NCI-H1092 treated with DMSO at 0.1 percent for 48 hours (cell line): Measurements from ENCODE around the gene PSMB7.

ENCODE experiments used
- DNase-seq: peaks from one replicate; lab custom pipeline; 2025; lab: John Stamatoyannopoulos, UW

PSMB7 gene

GRCh38 chr9:124415102-124415851 lies at the start of gene PSMB7:
Gene PSMB7 (minus strand): TSS chr9:124415442. CDS start chr9:124415425, 17 bp downstream.
- peak; percentile 96 for DNase-seq

- no peak for DNase-seq
These were observed 47.5 kb upstream of the PSMB7 start for GRCh38 chr9:124462739-124463138.

GRCh38 chr9:124458441-124458840 lies 43.2 kb upstream of the PSMB7 start:
- no peak for DNase-seq

- DNase-seq: no peak
These were observed 42.7 kb upstream of the PSMB7 start for GRCh38 chr9:124457887-124458431.

- DNase-seq: no peak
These were observed 42.0 kb upstream of the PSMB7 start for GRCh38 chr9:124457079-124457886.

- DNase-seq: no peak
These were observed 41.3 kb upstream of the PSMB7 start for GRCh38 chr9:124456341-124457078.

- no peak for DNase-seq
These were observed 40.6 kb upstream of the PSMB7 start for GRCh38 chr9:124455820-124456219.

GRCh38 chr9:124454791-124455443 lies 39.7 kb upstream of the PSMB7 start:
- no peak for DNase-seq

GRCh38 chr9:124454296-124454695 lies 39.1 kb upstream of the PSMB7 start:
- no peak for DNase-seq

GRCh38 chr9:124453586-124454191 lies 38.4 kb upstream of the PSMB7 start:
- DNase-seq: no peak

GRCh38 chr9:124452841-124453585 lies 37.8 kb upstream of the PSMB7 start:
- DNase-seq: no peak

GRCh38 chr9:124452326-124452725 lies 37.1 kb upstream of the PSMB7 start:
- no peak for DNase-seq

GRCh38 chr9:124450931-124451661 lies 35.9 kb upstream of the PSMB7 start:
- DNase-seq: no peak

GRCh38 chr9:124450241-124450924 lies 35.1 kb upstream of the PSMB7 start, which contains the start of gene ADGRD2:
Gene ADGRD2 (plus strand): TSS chr9:124450451. CDS start chr9:124451667, 1,216 bp downstream.
- DNase-seq: peak; percentile 65

GRCh38 chr9:124449381-124450151 lies 34.3 kb upstream of the PSMB7 start:
- DNase-seq: no peak

GRCh38 chr9:124448019-124448418 lies 32.8 kb upstream of the PSMB7 start:
- no peak for DNase-seq

- no peak for DNase-seq
These were observed 32.0 kb upstream of the PSMB7 start for GRCh38 chr9:124447297-124447661.

GRCh38 chr9:124444166-124444565 lies 28.9 kb upstream of the PSMB7 start:
- no peak for DNase-seq
